Stimulated activated CD8-positive, alpha-beta memory T cell treated with anti-CD3 and anti-CD28 coated beads, Interleukin-7, amount 100 ng/mL, for 1 hour (primary cell): ENCODE data around the gene BNIP2.
"Not testable (repeated sequence)": the region's sequence is repeated elsewhere in the genome, so short reads cannot be mapped to it uniquely, and the experiment has no call there.

Source experiments
- DNase-seq, 2 donors: peaks; one replicate each; pipeline ENCODE4 v3.0.0-alpha.2; 2020; ENCODE audit warnings: low read depth in 2 of 2

Gene BNIP2

GRCh38 chr15:59688782-59689625, at the start of gene BNIP2:
BNIP2 (minus strand) TSS chr15:59689320; CDS start chr15:59682457, 6,863 bp downstream.
- peak; percentile 98 for DNase-seq

- DNase-seq = no peak
These were observed 49.6 kb upstream of the BNIP2 start for GRCh38 chr15:59738676-59739075.

- no peak for DNase-seq
These were observed 47.1 kb upstream of the BNIP2 start for GRCh38 chr15:59736181-59736580.

- DNase-seq = no peak
These were observed 36.0 kb upstream of the BNIP2 start for GRCh38 chr15:59725151-59725486.

GRCh38 chr15:59723687-59724346, 34.7 kb upstream of the BNIP2 start:
- no peak for DNase-seq

- no peak for DNase-seq
These were observed 33.4 kb upstream of the BNIP2 start for GRCh38 chr15:59722476-59722875.

- no peak for DNase-seq
These were observed 32.9 kb upstream of the BNIP2 start for GRCh38 chr15:59722037-59722436.

GRCh38 chr15:59721411-59721810, 32.3 kb upstream of the BNIP2 start:
- no peak for DNase-seq

- no peak for DNase-seq
These were observed 24.1 kb upstream of the BNIP2 start for GRCh38 chr15:59713177-59713576.

- DNase-seq = no peak
These were observed 22.5 kb upstream of the BNIP2 start for GRCh38 chr15:59711451-59712243.

- no peak for DNase-seq
These were observed 18.5 kb upstream of the BNIP2 start for GRCh38 chr15:59707619-59708018.

- no peak for DNase-seq
These were observed 15.1 kb upstream of the BNIP2 start for GRCh38 chr15:59703979-59704796.

GRCh38 chr15:59702351-59702750, 13.2 kb upstream of the BNIP2 start:
- DNase-seq = no peak

GRCh38 chr15:59701880-59702279, 12.8 kb upstream of the BNIP2 start:
- no peak for DNase-seq

GRCh38 chr15:59699810-59700431, 10.8 kb upstream of the BNIP2 start:
- DNase-seq = no peak

GRCh38 chr15:59698065-59698464, 8.9 kb upstream of the BNIP2 start:
- DNase-seq = not testable (repeated sequence)

GRCh38 chr15:59696332-59696731, 7.2 kb upstream of the BNIP2 start:
- no peak for DNase-seq

GRCh38 chr15:59694779-59695178, 5.7 kb upstream of the BNIP2 start:
- DNase-seq = no peak

- DNase-seq = peak in 1 of 2 donors; percentile 8
These were observed 2.2 kb upstream of the BNIP2 start for GRCh38 chr15:59691194-59691805.

GRCh38 chr15:59689626-59690236, 611 bp upstream of the BNIP2 start:
- DNase-seq = peak; percentile 19 to 37
